Measurements from ENCODE around the gene SUN2.

DNA sequence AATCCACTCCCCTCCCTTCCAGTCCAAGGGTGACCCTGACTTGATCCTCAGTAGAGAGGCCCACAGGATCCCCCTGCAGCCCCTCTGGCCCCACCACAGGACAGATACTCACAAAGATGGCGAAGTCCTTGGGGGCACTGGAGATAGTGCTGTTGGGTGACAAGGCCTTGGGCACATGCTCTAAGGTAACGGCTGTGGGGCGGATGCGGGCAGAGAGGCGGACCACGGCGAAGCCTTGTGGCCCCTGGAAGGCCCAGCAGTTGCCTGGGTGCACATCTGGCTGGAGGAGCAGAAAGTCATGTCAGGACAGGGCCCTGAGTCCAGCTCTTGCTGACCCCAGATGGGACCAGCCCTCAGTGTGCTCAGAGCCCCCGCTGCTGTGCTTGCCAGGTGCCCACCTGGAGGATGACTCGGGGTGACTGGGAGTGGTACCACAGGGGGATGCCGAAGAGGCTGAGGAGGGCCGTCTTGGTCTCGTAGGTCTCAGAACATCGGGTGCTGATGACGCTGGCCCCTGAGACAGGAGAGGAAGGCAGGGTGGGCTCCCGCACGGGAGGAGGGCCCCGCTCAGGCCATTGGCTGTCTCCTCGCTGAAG lies 17.2 kb downstream of the SUN2 start:
- TF ChIP-seq POLR2A (IDR thresholded peaks at IDR 0.05) (no peak), EP300 (IDR thresholded peaks at IDR 0.05) (no peak)
